Measurements from ENCODE around the gene KRTAP9-9.

DNA sequence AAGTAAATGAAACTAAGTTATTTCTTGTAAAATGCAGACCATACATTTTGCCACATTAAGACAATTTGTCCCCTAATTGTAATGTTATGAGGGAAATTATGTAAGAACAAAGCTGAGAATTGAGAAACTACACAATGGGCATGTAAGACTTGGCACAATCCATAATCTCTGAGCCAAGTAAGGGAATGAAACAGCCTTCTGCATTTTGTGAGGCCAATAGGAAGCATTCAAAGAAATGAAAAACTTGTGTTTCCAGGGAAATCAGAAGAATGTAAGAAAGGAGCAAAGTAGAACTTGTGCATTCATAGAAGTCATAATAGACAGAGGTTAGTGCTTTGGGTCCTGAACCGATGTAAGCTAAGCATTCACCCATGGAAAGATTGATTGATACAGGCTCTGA lies 3.9 kb upstream of the KRTAP9-9 start:
- TF ChIP-seq SIN3A (IDR thresholded peaks at IDR 0.05; ENCODE audit: borderline replicate concordance in 2 of 2, control insufficient read depth in 1 of 2, low read depth in 2 of 2, low read length in 2 of 2) = no peak
- TF ChIP-seq, protein P1, sequence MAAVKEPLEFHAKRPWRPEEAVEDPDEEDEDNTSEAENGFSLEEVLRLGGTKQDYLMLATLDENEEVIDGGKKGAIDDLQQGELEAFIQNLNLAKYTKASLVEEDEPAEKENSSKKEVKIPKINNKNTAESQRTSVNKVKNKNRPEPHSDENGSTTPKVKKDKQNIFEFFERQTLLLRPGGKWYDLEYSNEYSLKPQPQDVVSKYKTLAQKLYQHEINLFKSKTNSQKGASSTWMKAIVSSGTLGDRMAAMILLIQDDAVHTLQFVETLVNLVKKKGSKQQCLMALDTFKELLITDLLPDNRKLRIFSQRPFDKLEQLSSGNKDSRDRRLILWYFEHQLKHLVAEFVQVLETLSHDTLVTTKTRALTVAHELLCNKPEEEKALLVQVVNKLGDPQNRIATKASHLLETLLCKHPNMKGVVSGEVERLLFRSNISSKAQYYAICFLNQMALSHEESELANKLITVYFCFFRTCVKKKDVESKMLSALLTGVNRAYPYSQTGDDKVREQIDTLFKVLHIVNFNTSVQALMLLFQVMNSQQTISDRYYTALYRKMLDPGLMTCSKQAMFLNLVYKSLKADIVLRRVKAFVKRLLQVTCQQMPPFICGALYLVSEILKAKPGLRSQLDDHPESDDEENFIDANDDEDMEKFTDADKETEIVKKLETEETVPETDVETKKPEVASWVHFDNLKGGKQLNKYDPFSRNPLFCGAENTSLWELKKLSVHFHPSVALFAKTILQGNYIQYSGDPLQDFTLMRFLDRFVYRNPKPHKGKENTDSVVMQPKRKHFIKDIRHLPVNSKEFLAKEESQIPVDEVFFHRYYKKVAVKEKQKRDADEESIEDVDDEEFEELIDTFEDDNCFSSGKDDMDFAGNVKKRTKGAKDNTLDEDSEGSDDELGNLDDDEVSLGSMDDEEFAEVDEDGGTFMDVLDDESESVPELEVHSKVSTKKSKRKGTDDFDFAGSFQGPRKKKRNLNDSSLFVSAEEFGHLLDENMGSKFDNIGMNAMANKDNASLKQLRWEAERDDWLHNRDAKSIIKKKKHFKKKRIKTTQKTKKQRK (IDR thresholded peaks at IDR 0.05; ENCODE audit: borderline replicate concordance, low read depth, low read length) = no peak
- no peak for TF ChIP-seq HMG20A (CRISPR knock-in tag; conservative IDR thresholded peaks at IDR 0.05)
- TF ChIP-seq EP300 (IDR thresholded peaks at IDR 0.05; ENCODE audit: low read length) = no peak
